HCT116 (cell line): Measurements from ENCODE around the gene YWHAB. TPM values are rescaled to one million over a fixed set of nuclear protein-coding genes. Genes with fewer than 3 reads are reported as not detected.

Experiments used
- ATAC-seq: fragments of 200-7000 bp; cut with Tn5 transposase; 2 replicates; pipeline ENCODE4 v1.9.1; 2020; ENCODE audit warnings: mild to moderate bottlenecking, moderate library complexity
- BruUV-seq: library from RNA; stranded (reverse); fragments of 400-500 nt; replicated peaks from 2 replicates; lab custom pipeline; 2021; lab: Mats Ljungman, UMichigan
- CTCF ChIA-PET: fragments of 300-600 bp; sonication (Branson Sonifier 250); formaldehyde crosslinking; loops from one replicate; lab custom pipeline; 2021; ENCODE audit warnings: antibody characterized with exemption; lab: Charles Lee
- POLR2A ChIA-PET: fragments of 300-600, 350-600 bp; sonication (Branson Sonifier 250); formaldehyde crosslinking; loops from one replicate; lab custom pipeline; 2021; ENCODE audit warnings: antibody characterized with exemption; lab: Charles Lee
- RAD21 ChIA-PET, 2 experiments: fragments of 300-600 bp; sonication (Branson Sonifier 250); formaldehyde crosslinking; loops; one replicate each; lab custom pipeline; 2023; ENCODE audit warnings: low total read pairs in 2 of 2; ENCODE audit not compliant: uncharacterized antibody in 2 of 2, unreplicated experiment in 2 of 2, low non-redundant PET in 1 of 2; lab: Charles Lee
- DNase-seq: peaks from one replicate; pipeline ENCODE4 v3.0.0-alpha.2; 2010; ENCODE audit warnings: low read depth, low spot score
- H2AFZ ChIP-seq: fragments of 200-600 bp; shearing (Covaris generic), sonication (generic); 2 replicates; pipeline ENCODE4 v1.6.1; 2017; ENCODE audit warnings: low read depth, mixed run types, mixed read lengths, antibody characterized with exemption, low read length; ENCODE audit not compliant: poor library complexity, severe bottlenecking
- H3K27ac ChIP-seq: 2 replicates; pipeline ENCODE4 v1.5.1; 2012; ENCODE audit warnings: low read depth, low read length
- H3K27me3 ChIP-seq: fragments of 200-600 bp; sonication (generic); 2 replicates; pipeline ENCODE4 v1.6.1; 2016; ENCODE audit warnings: mixed run types, low read length, mixed read lengths; ENCODE audit not compliant: insufficient read depth
- H3K36me3 ChIP-seq, 2 experiments: fragments of 200-500 bp in 1 of 2; fragments of 200-600 bp in 1 of 2; sonication (Bioruptor generic) in 1 of 2; sonication (generic) in 1 of 2; 2 replicates each; pipeline versions ENCODE4 v1.5.1 to v1.6.1; 2014 to 2016; ENCODE audit warnings: low read length in 2 of 2, inconsistent platforms in 1 of 2, mixed read lengths in 1 of 2, mixed run types in 1 of 2; ENCODE audit not compliant: insufficient read depth in 2 of 2, control insufficient read depth in 1 of 2
- H3K4me1 ChIP-seq, 2 experiments: fragments of 200-600 bp in 1 of 2; sonication (generic) in 1 of 2; 2 replicates each; pipeline versions ENCODE4 v1.5.1 to v1.6.1; 2012 to 2017; ENCODE audit warnings: low read length in 2 of 2, inconsistent platforms in 1 of 2, mild to moderate bottlenecking in 1 of 2, mixed read lengths in 1 of 2, mixed run types in 1 of 2, moderate library complexity in 1 of 2; ENCODE audit not compliant: insufficient read depth in 2 of 2, control insufficient read depth in 1 of 2
- H3K4me2 ChIP-seq: fragments of 200-600 bp; sonication (generic); 2 replicates; pipeline ENCODE4 v1.6.1; 2017; ENCODE audit warnings: mixed run types, low read length, mixed read lengths
- H3K4me3 ChIP-seq, 2 experiments: fragments of 200-600 bp in 1 of 2; sonication (generic) in 1 of 2; replicated peaks in 1 of 2; 2 replicates each; pipeline ENCODE4 v1.5.1; 2011 to 2016; ENCODE audit warnings: low read length in 2 of 2, control low read depth in 1 of 2, low read depth in 1 of 2, mild to moderate bottlenecking in 1 of 2, mixed read lengths in 1 of 2, mixed run types in 1 of 2
- H3K79me2 ChIP-seq: fragments of 200-600 bp; sonication (generic); 2 replicates; pipeline ENCODE4 v1.6.1; 2017; ENCODE audit warnings: mild to moderate bottlenecking, mixed run types, low read length, moderate library complexity, mixed read lengths; ENCODE audit not compliant: insufficient read depth
- H3K9ac ChIP-seq: fragments of 200-600 bp; sonication (generic); 2 replicates; pipeline ENCODE4 v1.6.1; 2016; ENCODE audit warnings: low read length, mixed read lengths
- H3K9me2 ChIP-seq: fragments of 200-600 bp; sonication (generic), shearing (Covaris generic); 2 replicates; pipeline ENCODE4 v1.6.1; 2017; ENCODE audit warnings: mixed run types, mild to moderate bottlenecking, moderate library complexity; ENCODE audit not compliant: insufficient read depth
- H3K9me3 ChIP-seq, 2 experiments: fragments of 200-500 bp in 1 of 2; fragments of 200-600 bp in 1 of 2; sonication (Bioruptor generic) in 1 of 2; sonication (generic) in 1 of 2; 2 replicates each; pipeline ENCODE4 v1.6.1; 2014 to 2017; ENCODE audit warnings: low read length in 2 of 2, mixed read lengths in 2 of 2, inconsistent platforms in 1 of 2, low read depth in 1 of 2, mild to moderate bottlenecking in 1 of 2, mixed run types in 1 of 2, moderate library complexity in 1 of 2; ENCODE audit not compliant: control insufficient read depth in 1 of 2, insufficient read depth in 1 of 2
- H4K20me1 ChIP-seq: fragments of 200-600 bp; sonication (generic), shearing (Covaris generic); 2 replicates; pipeline ENCODE4 v1.6.1; 2017; ENCODE audit warnings: mixed run types, mild to moderate bottlenecking, moderate library complexity; ENCODE audit not compliant: insufficient read depth
- CBX3 ChIP-seq: IDR thresholded peaks from 2 replicates; pipeline ENCODE4 v1.6.1; 2012; ENCODE audit warnings: low read depth
- EGR1 ChIP-seq: IDR thresholded peaks from 2 replicates; pipeline ENCODE4 v1.6.1; 2012; ENCODE audit warnings: low read depth
- EZH2 ChIP-seq: fragments of 200-600 bp; sonication (generic); IDR thresholded peaks from 2 replicates; pipeline ENCODE4 v1.6.1; 2017; ENCODE audit warnings: antibody characterized with exemption, mixed run types
- EZH2phosphoT487 ChIP-seq: fragments of 200-600 bp; IDR thresholded peaks from 2 replicates; pipeline ENCODE4 v1.6.1; 2018; ENCODE audit warnings: antibody characterized with exemption, borderline replicate concordance
- FOSL1 ChIP-seq: IDR thresholded peaks from 2 replicates; pipeline ENCODE4 v1.6.1; 2012; ENCODE audit warnings: low read depth
- JUND ChIP-seq: IDR thresholded peaks from 2 replicates; pipeline ENCODE4 v1.6.1; 2012
- MAX ChIP-seq: IDR thresholded peaks from 2 replicates; pipeline ENCODE4 v1.6.1; 2012
- RAD21 ChIP-seq: IDR thresholded peaks from 2 replicates; pipeline ENCODE4 v1.6.1; 2012; ENCODE audit warnings: low read depth, mild to moderate bottlenecking
- SIN3A ChIP-seq: IDR thresholded peaks from 2 replicates; pipeline ENCODE4 v1.6.1; 2012; ENCODE audit warnings: low read depth
- SRF ChIP-seq: IDR thresholded peaks from 2 replicates; pipeline ENCODE4 v1.6.1; 2012; ENCODE audit warnings: low read depth
- TCF7L2 ChIP-seq: IDR thresholded peaks from 2 replicates; pipeline ENCODE4 v1.7.0; 2011; ENCODE audit warnings: borderline replicate concordance, inconsistent platforms; ENCODE audit not compliant: insufficient read depth, insufficient read length; ENCODE audit errors: extremely low read depth
- intact Hi-C: fragments of 100-400 bp; cut with micrococcal nuclease; formaldehyde crosslinking; loops from 2 replicates; pipeline ENCODE4 v1.10.0; 2022
- total RNA-seq: library from RNA; stranded (reverse); gene quantifications from one replicate; pipeline ENCODE4 v1.2.1, GENCODE V29; 2021; ENCODE audit not compliant: unreplicated experiment
- TF ChIP-seq, protein P1 (sequence below): IDR thresholded peaks from 2 replicates; pipeline ENCODE4 v1.6.1; 2012
- TF ChIP-seq, protein P2 (sequence below), 3 experiments: fragments of 200-600 bp in 1 of 3; sonication (generic) in 1 of 3; IDR thresholded peaks in 2 of 3; conservative IDR thresholded peaks in 1 of 3; 2 replicates each; pipeline ENCODE4 v1.5.1; 2012 to 2017; ENCODE audit warnings: low read depth in 2 of 3, low read length in 2 of 3, antibody characterized with exemption in 1 of 3, borderline replicate concordance in 1 of 3, control low read depth in 1 of 3, mild to moderate bottlenecking in 1 of 3, mixed read lengths in 1 of 3, mixed run types in 1 of 3, moderate library complexity in 1 of 3; ENCODE audit not compliant: insufficient read depth in 1 of 3

The YWHAB gene
- total RNA-seq, 1 experiment from 2014 or later = 200 TPM

GRCh38 chr20:44921447-44921846 lies 35.9 kb downstream of the YWHAB start:
- no peak overlapping the region for H3K4me3 ChIP-seq
- H3K9me2 ChIP-seq = no peaks in the 10 kb centered on the region
- no peaks in the 10 kb centered on the region for H3K79me2 ChIP-seq
- ATAC-seq (no peak), DNase-seq (no peak)
- H3K27ac ChIP-seq = no peak overlapping the region
- ChIA-PET CTCF (interaction anchor here (1.2 kb wide), 1 partner anchor 136 kb away, joined by 3 read pairs; no protein-coding TSS in a partner anchor), RAD21 (no interaction called here), POLR2A (no interaction called here)
- no peaks in the 10 kb centered on the region for H4K20me1 ChIP-seq
- no peak overlapping the region for H3K9ac ChIP-seq
- H3K9me3 ChIP-seq = no peaks in the 10 kb centered on the region
- H3K4me1 ChIP-seq = no peaks in the 10 kb centered on the region
- peaks cover 33 to 36% of the 10 kb centered on the region in 2 experiments; a peak in 3 of 4 replicates for H3K36me3 ChIP-seq
- intact Hi-C loops = no loop called here
- BruUV-seq = no TSS peak
- H3K4me2 ChIP-seq = no peak overlapping the region
- no peak overlapping the region for H2AFZ ChIP-seq
- no peaks in the 10 kb centered on the region for H3K27me3 ChIP-seq
- TF ChIP-seq, protein P1, sequence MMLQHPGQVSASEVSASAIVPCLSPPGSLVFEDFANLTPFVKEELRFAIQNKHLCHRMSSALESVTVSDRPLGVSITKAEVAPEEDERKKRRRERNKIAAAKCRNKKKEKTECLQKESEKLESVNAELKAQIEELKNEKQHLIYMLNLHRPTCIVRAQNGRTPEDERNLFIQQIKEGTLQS = no peak
- TF ChIP-seq, protein P2, sequence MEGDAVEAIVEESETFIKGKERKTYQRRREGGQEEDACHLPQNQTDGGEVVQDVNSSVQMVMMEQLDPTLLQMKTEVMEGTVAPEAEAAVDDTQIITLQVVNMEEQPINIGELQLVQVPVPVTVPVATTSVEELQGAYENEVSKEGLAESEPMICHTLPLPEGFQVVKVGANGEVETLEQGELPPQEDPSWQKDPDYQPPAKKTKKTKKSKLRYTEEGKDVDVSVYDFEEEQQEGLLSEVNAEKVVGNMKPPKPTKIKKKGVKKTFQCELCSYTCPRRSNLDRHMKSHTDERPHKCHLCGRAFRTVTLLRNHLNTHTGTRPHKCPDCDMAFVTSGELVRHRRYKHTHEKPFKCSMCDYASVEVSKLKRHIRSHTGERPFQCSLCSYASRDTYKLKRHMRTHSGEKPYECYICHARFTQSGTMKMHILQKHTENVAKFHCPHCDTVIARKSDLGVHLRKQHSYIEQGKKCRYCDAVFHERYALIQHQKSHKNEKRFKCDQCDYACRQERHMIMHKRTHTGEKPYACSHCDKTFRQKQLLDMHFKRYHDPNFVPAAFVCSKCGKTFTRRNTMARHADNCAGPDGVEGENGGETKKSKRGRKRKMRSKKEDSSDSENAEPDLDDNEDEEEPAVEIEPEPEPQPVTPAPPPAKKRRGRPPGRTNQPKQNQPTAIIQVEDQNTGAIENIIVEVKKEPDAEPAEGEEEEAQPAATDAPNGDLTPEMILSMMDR (IDR thresholded peaks at IDR 0.05 in 2 of 3, conservative IDR thresholded peaks at IDR 0.05 in 1 of 3; ENCODE audit: borderline replicate concordance in 1 of 3, insufficient read depth in 1 of 3, low read depth in 2 of 3, low read length in 2 of 3) = no peak

- Histone ChIP-seq H2AFZ (no peak overlapping the region), H3K9me2 (no peaks in the 10 kb centered on the region)
- no peak for ATAC-seq
- CTCF ChIA-PET = no interaction called here
- TF ChIP-seq, protein P2 (IDR thresholded peaks at IDR 0.05 in 2 of 3, conservative IDR thresholded peaks at IDR 0.05 in 1 of 3; ENCODE audit: borderline replicate concordance in 1 of 3, insufficient read depth in 1 of 3, low read depth in 2 of 3, low read length in 2 of 3) = no peak
- TF ChIP-seq MAX (no peak), RAD21 (no peak), SIN3A (no peak), FOSL1 (no peak), JUND (no peak), CBX3 (no peak), TCF7L2 (no peak), SRF (no peak), EGR1 (no peak), EZH2 (no peak), EZH2phosphoT487 (no peak)
- TF ChIP-seq, all 23 proteins: peak for 0
- no peak overlapping the region for H3K9ac ChIP-seq
- no peaks in the 10 kb centered on the region for H3K27me3 ChIP-seq
- no peaks in the 10 kb centered on the region for H3K79me2 ChIP-seq
- H3K4me2 ChIP-seq = no peak overlapping the region
- intact Hi-C loops = no loop called here
- ChIA-PET POLR2A (no interaction called here), RAD21 (no interaction called here)
- H3K27ac ChIP-seq = no peak overlapping the region
- no TSS peak for BruUV-seq
- H3K9me3 ChIP-seq = no peaks in the 10 kb centered on the region
- peaks cover 28 to 29% of the 10 kb centered on the region in 2 experiments; a peak in 3 of 4 replicates for H3K36me3 ChIP-seq
- no peaks in the 10 kb centered on the region for H3K4me1 ChIP-seq
- DNase-seq = no peak
- no peak overlapping the region for H3K4me3 ChIP-seq
- H4K20me1 ChIP-seq = no peaks in the 10 kb centered on the region
Measured at GRCh38 chr20:44924541-44924940, 39.0 kb downstream of the YWHAB start.
